GM18909 (cell line): ENCODE measurements around the gene ITPK1.

ENCODE experiments used
- ATAC-seq: cut with Tn5 transposase; IDR thresholded peaks from one replicate; pipeline ENCODE4 v1.9.1; 2021; ENCODE audit warnings: mild to moderate bottlenecking; ENCODE audit not compliant: unreplicated experiment, poor library complexity

ITPK1 gene

DNA sequence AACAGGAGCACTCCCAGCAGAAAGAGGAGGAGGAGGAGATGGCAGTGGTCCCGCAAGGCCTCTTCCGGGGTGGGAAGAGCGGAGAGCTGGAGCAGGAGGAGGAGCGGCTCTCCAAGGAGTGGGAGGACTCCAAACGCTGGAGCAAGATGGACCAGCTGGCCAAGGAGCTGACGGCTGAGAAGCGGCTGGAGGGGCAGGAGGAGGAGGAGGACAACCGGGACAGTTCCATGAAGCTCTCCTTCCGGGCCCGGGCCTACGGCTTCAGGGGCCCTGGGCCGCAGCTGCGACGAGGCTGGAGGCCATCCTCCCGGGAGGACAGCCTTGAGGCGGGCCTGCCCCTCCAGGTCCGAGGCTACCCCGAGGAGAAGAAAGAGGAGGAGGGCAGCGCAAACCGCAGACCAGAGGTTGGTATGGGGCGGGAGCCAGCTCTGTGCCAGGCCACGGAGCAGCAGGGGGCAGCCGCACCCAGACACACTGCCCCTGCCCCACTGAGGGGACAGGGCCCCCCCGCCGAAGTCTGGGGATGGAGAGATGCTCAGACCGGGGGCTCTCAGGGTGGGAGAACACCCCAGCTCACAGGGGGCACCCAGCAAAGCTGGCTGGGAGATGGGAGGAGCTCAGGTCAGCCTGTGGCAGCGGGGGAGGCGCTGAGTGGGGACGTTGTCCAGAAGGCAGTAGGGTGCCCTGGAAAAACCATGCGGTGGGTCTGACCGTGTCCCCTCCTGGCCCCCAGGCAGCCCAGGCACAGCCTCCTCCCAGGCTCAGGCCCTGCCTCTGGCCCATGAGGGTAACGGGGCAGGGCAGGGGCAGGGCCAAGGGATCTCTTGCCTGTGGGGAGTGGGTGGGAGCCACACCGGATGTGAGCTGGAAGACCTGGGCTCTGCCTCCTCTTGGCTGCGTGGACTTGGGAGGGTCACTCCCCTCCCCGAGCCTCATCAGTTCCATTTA is 183.0 kb downstream of the ITPK1 start:
- no peak for ATAC-seq

DNA sequence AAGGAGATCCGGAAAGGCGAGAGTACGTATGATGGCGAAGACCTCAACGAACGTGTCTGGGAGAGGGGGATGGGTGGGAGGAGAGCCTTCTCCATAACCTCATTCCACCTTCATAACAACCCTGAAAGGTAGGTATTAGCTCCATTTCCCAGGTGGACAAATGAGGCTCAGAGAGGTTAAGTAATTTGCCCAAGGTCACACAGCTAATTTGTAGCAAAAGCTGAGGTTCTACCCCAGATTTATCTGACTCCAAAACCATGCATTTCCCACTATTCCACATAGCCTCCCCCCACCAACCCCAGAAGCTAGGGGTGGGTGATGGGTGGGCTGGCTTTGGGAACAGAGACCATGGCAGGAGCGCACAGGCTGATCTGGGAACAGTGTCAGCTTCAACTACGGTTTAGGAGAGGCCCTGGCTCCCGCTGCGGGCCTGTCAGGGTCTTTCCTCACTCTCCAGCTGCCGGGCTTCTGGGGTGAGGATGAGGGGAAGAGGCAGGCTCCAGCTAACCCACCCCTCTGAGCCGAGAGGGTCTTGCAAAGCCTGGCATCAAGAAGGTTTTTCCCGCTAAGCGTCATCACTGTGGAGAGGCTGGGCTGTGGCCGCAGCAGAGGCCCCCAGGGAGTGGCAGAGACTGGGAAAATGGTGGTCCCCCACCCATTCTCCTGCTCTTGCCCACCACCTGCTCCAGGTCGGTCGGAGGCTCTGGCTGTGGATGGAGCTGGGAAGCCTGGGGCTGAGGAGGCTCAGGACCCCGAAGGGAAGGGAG is 183.9 kb downstream of the ITPK1 start:
- no peak for ATAC-seq

DNA sequence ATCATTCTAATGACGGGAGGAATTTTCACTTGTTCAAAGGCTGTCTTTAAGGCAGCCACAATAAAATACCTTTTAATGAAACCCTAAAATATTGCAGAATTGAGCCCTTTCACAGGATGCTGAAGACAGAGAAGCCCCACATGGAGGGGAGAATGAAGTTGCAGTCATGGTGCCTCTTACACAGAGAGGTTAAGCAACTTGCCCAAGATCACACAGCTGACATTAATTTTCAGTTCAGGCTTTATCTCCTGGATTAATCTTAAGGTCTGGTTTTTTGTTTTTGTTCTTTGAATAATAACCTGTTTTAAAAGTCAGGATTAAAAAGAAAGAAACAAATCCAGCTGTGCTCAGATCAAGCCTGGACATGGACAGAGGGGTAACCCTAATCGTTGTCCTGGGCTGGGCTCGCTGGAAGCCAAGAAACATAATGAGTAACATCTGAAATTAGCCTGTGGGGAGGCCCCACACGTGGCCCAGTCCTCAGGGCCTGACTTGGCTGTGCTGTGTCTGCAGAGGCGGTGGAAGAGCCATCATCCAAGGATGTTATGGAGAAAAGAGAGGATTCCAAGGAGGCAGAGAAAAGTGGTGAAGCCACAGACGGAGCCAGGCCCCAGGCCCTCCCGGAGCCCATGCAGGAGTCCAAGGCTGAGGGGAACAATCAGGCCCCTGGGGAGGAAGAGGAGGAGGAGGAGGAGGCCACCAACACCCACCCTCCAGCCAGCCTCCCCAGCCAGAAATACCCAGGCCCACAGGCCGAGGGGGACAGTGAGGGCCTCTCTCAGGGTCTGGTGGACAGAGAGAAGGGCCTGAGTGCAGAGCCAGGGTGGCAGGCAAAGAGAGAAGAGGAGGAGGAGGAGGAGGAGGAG is 184.8 kb downstream of the ITPK1 start:
- no peak for ATAC-seq

DNA sequence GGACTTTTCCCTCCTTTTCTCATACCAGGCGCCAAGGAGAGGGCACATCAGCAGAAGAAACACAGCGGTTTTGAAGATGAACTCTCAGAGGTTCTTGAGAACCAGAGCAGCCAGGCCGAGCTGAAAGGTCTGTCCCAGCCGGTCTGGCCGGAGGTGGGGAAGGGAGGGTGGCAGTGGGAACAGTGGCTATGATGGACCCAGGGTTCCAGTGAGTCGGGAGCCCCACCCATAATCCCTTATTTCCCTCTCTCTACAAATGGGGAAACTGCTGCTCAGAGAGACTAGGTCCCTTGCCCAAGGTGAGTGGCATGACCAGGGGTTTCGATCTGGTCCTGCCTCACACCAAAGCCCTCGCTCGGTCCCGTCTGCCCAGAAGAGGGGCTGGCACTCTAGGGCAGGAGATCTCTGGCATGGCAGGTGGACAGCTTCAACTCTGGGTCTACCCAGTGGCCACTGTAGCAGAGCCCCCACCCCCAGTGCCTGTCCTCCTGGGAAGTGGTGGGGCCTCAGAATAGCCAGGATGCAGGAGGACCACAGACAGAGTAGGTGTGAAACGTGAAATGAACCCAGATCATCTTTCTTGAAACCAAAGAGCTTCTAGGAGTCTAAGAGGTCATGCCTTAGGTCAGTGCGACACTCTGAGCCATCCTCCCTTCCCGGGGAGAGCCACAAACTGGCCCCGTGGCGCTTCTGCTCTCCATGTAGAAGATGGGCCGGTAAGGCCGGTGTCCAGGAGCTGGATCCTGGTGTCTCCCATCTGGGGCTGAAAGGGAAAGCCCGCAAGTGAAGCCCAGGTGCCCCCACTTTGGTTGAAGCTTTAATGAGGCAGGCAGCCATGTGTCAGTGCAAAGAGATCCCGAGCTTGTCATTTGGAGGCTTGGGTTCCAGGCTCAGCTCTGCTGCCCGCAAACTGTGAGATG is 185.8 kb downstream of the ITPK1 start:
- ATAC-seq: no peak

DNA sequence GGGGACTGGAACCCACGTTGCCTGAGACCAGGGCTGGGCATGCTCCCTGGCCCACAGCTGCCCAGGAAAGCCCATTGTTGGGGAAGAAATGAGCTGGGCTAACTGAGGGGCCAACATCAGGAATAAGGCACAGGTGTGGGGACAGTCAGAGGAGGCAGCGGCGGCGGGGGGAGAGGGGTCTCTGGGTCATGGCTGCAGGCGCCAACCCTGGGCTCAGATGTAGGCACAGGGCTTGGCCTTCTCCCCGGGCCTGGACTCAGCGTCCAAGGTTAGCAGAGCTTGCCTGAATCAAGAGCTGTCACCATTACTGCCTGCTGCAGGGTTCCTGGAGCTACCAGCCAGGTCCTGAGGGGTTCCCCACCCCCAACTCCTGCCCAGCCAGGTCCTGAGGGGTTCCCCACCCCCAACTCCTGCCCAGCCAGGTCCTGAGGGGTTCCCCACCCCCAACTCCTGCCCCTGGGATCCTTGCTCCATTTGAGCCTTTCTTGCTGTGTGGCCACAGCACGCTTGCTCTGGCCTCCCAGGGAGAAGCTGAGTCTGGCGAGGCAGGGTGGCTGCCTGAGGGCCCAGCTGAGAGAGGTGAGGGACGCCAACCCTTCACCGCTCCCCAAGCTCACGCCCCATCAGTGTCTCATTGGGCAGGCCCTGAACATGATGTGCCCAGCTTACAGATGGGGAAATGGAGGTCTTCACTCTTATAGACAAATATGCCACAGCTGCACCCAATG is 186.6 kb downstream of the ITPK1 start:
- ATAC-seq: no peak

DNA sequence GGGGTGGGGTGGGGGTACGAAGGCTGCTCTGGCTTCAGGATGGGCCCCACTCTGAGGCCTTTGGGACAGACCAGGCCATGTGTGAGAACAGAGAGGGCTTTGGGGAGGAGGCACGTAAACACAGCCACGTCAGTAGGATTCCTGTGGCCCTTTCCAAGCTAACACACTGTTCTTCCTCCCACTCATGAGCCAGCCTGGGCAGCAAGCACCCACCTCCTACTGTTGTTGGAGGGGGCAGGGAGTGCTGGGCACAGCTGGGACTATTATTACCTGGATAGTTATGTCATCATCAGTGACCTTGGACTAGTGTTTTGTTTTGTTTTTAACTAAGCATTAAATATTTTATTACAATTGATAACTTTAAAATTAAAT is 187.5 kb downstream of the ITPK1 start:
- no peak for ATAC-seq

DNA sequence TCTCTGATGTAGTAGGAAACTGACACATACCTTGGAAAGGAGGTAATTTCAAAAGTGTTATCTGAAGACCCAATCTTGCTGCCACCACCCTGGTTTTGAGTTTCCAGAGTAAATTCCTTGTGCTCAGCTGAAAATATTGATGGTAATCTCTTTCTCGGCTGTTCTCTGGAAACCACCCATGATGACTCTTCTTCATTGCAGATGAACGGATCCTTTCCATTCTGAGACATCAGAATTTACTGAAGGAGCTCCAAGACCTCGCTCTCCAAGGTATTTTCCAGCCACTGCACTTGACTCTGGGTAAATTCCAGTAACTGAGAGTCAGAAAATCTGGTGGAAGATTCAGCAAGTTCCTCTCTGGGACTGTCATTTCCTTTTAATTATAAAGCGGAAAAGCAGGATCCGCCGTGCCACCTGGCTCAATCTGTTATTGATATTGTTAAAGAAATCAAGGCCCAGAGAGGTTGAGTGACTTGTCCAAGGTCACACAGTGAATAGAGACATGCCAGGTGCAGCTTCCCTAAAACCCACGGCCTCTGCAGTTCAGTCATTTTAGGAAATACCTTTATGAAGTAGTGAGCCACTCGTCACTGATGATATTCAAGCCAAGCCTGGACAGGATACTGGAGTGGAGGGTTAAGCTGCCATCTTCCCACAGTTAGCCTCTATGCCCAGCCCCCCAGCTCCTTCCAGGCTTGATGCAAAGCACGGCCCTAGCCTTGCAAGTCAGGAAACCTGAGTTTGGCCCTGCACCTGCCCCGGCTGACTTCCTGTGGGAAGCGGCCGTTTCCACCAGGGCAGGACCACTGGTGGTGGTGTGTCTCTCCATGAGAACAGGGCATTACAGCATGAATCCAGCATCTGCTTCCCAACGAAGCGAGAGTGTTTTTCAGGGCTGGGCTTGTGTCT is 188.1 kb downstream of the ITPK1 start:
- no peak for ATAC-seq

DNA sequence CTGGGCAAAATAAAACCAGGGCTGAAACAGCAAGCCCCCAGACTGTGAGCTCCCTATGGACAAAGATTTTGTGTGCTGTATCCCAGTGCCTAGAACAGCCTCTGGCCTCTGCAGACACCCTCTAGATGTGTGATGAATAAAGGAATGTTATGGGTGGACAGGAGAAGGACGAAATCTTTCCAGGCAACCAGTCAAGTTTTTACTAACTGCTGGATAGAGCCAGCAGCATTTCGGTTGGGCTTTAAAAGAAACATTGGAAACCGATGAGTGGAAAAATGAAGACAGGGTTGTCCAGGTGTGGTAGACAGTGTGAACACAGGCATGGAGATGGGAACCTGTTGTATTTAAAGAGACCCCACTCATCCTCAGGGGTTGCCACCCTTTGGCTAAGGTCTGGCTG is 188.8 kb downstream of the ITPK1 start:
- ATAC-seq: no peak

DNA sequence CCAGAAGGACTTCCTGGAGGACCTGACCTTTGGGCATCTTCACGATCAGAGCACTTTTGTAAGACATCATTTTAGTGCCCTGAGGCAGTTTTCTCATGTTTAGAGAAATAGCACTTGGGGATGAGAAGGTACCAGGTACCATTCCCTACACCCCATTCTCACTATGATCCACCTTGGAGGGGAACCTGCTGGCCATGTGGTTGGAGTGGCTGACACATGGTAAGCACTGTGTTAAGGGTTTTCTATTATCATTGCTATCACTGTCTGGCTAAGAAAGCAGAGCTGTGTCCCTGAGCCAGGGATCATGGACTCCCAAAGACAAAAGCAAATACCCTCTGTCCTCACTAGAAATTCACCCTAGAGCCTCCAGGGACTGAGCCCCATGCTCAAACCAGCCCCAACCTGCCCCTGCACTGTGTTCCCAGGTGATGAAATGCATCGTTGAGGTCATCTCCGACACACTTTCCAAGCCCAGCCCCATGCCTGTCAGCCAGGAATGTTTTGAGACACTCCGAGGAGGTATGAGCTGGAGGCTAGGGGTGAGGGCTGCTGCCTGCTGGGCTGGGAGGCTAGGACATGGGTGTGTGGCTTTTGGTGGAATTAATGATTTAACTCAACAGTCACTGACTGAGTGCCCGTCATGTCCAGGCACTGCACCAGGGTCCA is 189.4 kb downstream of the ITPK1 start:
- ATAC-seq: no peak

DNA sequence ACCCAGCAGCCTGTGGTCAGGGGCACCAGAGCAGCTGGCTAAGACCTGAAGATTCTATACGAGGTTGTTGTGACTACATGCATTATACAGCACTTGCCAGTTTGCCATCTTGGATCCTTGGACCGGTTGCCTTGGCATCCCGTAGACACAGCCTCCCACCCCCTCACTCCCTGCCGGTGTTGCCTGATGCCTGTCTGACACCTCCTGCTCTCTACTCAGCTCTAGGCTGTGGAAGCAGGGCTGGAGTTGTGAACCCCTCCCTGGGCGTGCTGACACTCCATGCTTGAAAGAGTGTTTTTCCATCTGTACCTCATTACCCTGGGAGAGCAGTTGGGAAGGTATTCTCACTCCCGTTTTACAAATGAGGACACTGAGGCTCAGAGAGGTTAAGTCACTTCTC is 190.3 kb downstream of the ITPK1 start:
- no peak for ATAC-seq

DNA sequence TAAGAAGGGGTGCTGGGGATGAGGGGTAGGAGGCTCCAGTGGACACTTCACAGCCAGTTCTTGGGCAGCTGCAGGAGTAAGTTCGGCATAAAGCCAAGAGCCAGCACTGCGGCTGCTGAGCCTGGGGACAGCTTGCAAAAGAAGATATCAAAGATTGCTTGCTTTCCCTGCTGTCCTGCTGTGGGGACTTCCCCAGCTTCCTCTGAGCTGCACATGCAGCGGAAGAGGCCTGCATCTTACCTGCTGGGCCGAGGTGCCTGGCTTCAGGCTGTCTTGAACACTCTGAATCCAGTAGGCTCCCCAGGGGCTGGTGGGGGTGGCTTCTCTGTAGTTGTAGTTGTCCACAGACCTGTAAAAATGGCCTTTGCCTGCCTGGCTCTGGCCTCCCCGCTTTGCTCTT is 191.5 kb downstream of the ITPK1 start:
- ATAC-seq: no peak

DNA sequence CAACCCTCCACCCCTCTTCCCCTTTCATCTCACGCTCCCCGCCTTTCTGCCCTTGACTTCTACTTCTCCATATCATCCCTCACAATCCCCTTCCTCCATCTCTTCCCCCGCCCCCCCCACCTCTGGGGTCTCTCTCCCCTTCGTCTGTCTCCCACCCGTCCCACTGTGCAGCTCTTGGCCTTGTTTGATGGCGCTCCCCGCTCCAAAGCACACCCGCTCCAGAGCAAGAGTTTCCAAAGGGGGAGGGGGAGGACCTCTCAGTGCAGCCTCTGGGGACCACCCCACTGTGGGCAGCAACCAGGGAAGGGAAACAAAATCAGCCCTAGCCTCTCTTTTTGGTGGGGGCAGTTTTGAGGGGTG is 192.0 kb downstream of the ITPK1 start:
- ATAC-seq: no peak

DNA sequence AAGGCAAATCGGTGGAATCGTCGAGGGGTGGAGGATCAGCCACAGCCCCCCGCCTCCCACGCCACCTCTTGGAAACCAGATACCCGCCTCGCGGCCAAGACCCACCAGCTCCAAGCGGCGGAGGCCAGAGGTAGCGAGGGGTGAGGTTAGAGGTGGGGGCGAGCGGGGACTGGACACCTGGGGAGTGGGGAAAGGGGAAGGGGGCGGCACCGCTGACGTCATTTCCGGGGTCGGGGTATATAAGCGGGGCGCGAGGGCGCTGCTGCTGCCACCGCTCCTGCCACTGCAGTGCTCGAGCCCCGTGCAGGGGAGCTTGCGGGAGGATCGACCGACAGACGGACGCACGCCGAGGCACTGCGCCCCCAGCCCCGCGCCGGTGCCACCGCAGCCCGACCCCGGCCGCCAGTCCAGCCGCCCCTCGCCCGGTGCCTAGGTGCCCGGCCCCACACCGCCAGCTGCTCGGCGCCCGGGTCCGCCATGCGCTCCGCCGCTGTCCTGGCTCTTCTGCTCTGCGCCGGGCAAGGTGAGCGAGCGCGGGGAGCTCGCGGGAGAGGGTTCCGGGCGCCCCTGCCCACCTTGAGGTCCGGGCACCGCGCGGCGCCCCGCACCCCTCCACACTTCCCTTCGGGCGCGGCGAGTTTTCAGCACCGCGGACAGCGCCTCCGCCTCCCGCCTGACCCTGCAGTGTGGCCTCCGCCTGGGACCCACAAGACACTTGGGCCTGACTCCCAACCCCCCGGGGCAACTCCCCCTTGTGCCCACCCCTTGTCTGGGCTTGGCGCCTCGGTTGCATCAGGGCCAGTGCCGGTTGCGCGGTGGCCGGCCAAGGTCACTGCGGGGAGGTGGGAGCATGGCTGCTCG is 192.6 kb downstream of the ITPK1 start, which contains the start of gene CHGA:
CHGA (plus strand) TSS at position 268 of the 861 bp plus-strand sequence; CDS start at position 478, 210 bp downstream.
- no peak for ATAC-seq

DNA sequence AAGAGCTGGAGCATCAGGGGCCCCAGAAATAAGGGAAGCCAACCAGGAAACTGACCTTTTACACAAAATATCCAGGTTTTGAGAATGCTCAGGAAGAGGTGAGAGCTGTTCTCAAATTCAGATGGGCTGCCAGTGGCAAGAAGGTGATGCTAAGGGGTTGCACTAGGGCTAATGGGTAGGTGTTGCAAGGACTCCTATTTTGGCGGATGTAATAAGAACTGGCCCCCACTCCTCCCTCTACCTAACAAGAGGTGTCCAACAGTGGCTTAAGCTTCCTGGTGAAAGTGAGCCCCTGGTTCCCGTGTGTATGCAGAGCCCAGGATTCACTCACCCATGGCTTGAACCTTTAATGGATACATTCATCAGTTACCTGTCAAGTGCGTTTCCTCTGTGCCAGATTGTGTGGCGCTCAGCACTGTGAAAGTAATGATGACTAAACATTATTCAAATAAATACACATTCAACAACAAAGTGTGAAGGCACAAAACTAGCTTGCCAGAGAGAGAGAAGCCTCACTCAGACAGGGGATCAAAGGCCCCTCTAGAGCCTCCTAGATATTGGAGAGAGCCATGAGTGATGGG is 193.5 kb downstream of the ITPK1 start:
- ATAC-seq: no peak

DNA sequence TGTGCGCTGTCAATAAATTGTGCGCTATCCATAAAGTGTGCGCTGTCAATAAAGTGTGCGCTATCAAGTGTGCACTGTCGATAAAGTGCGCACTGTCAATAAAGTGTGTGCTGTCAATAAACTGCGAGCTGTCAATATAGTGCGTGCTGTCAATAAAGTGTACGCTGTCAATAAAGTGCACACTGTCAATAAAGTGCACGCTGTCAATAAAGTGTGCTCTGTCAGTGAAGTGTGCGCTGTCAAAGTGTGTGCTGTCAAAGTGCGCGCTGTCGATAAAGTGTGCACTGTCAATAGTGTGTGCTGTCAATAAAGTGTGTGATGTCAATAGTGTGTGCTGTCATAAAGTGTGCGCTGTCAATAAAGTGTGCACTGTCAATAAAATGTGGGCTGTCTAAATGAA is 195.7 kb downstream of the ITPK1 start:
- no peak for ATAC-seq

DNA sequence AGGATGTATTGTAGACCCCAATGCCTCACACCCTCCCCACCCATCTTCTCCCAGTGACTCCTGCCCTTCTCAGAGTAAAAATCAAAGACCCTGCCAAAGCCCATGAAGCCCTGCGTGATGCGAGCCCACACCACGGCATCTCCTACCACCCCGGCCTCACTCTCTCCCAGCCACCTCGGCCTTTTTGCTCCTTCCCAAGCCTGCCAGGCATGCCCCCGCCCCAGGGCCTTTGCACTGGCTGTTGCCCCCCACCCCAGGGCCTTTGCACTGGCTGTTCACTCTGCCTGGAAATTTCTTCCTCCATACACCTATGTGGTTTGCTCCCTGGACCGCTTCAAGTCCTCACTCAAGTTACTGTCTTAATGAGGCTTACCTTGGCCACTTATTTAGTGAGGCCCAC is 197.8 kb downstream of the ITPK1 start:
- no peak for ATAC-seq
